Activated naive CD8-positive, alpha-beta T cell treated with anti-CD3 and anti-CD28 coated beads, Interleukin-2, amount 50 U/mL, for 24 hours (primary cell): ENCODE results near the gene PMEPA1.

Experiments used
- ATAC-seq: fragments of 150-1000 bp; cut with Tn5 transposase; one replicate; pipeline ENCODE4 v1.10.0; 2021
- DNase-seq: peaks from one replicate; pipeline ENCODE4 v3.0.0; 2021
- H3K27ac Mint-ChIP-seq: one replicate; pipeline ENCODE4 v1.8.0; 2021; ENCODE audit warnings: mild to moderate bottlenecking, mixed read lengths
- H3K27me3 Mint-ChIP-seq: one replicate; pipeline ENCODE4 v1.8.0; 2021; ENCODE audit warnings: mixed read lengths
- H3K36me3 Mint-ChIP-seq: one replicate; pipeline ENCODE4 v1.8.0; 2021; ENCODE audit warnings: low read depth, mixed read lengths
- H3K4me1 Mint-ChIP-seq: one replicate; pipeline ENCODE4 v1.8.0; 2021; ENCODE audit warnings: mixed read lengths
- H3K4me3 Mint-ChIP-seq: one replicate; pipeline ENCODE4 v1.8.0; 2021; ENCODE audit warnings: mild to moderate bottlenecking, moderate library complexity, mixed read lengths
- H3K9me3 Mint-ChIP-seq: one replicate; pipeline ENCODE4 v1.8.0; 2021; ENCODE audit warnings: mixed read lengths

The PMEPA1 gene

GRCh38 chr20:57656252-57656820 lies 53.5 kb downstream of the PMEPA1 start:
- Mint-ChIP-seq H3K27me3 (no peaks in the 10 kb centered on the region), H3K4me3 (no peak overlapping the region), H3K4me1 (peaks cover 24% of the 10 kb centered on the region), H3K9me3 (no peaks in the 10 kb centered on the region), H3K27ac (no peak overlapping the region), H3K36me3 (peaks cover 2% of the 10 kb centered on the region)
- no peak for DNase-seq
- ATAC-seq = no peak

DNA sequence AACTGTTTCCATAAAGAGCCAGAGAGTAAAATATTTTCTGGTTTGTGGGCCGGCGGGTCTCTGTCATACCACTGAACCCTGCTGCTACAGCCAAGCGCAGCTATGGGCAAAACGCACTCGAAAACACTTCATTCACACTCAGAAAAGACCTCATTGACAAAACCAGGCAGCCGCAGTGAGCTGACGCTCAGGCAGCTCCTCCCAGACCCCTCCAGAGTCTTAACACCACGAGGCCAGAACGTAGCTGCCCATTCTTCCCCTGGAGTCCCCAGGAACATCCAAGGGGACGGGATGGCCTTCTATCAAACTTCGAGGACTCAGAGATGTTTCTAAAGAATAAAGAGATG lies 54.0 kb downstream of the PMEPA1 start:
- no peaks in the 10 kb centered on the region for H3K9me3 Mint-ChIP-seq
- peaks cover 24% of the 10 kb centered on the region for H3K4me1 Mint-ChIP-seq
- H3K4me3 Mint-ChIP-seq = no peak overlapping the region
- no peak for DNase-seq
- H3K27ac Mint-ChIP-seq = no peak overlapping the region
- ATAC-seq = no peak
- H3K36me3 Mint-ChIP-seq = peaks cover 2% of the 10 kb centered on the region
- H3K27me3 Mint-ChIP-seq = no peaks in the 10 kb centered on the region

DNA sequence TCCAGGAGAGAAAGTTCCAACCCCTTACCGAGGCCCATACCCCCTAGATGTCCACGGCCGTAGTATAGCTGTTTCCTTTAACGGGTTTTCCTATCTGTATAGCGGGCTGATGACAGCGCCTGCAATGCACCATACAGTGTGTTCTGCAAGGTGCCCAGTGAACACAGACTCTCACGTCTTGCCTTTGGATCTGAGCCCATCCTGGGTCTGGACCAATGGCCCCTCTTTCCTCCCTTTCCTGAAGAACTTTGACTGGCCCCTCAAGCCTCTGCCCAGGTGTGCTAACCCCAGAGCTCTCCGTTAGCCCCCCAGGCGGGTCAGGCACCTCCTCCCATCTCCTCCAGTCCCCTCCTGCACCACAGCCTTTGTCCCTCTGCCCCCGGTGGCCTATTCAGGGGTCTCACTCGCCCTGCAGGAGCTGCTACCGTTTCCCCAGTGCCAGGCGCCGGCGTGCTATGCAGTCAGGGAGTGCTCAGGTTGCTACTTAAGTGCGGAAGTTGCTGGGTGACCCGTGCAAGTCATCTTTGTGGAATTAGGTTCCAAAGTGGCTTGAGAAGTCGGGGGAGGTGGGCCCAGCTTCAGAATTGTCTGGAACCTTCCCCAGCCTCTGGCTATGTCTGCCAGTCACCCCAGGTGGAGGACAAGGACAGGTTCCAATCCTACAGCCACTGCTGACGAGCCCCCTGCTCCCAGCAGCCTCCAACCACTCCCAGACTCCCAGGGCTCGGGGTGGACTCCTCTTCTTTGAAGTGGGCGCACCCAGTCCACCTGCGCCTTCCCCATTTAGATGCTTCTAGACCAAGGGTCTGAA lies 54.6 kb downstream of the PMEPA1 start:
- Mint-ChIP-seq H3K27me3 (no peaks in the 10 kb centered on the region), H3K4me3 (no peak overlapping the region), H3K9me3 (no peaks in the 10 kb centered on the region), H3K36me3 (peaks cover 2% of the 10 kb centered on the region), H3K27ac (no peak overlapping the region), H3K4me1 (peaks cover 24% of the 10 kb centered on the region)
- DNase-seq (no peak), ATAC-seq (no peak)

- H3K4me1 Mint-ChIP-seq = peaks cover 24% of the 10 kb centered on the region
- H3K4me3 Mint-ChIP-seq = no peak overlapping the region
- no peaks in the 10 kb centered on the region for H3K9me3 Mint-ChIP-seq
- no peaks in the 10 kb centered on the region for H3K27me3 Mint-ChIP-seq
- peaks cover 2% of the 10 kb centered on the region for H3K36me3 Mint-ChIP-seq
- peak; percentile 64 for DNase-seq
- no peak overlapping the region for H3K27ac Mint-ChIP-seq
- peak; percentile 66 for ATAC-seq
Measured at GRCh38 chr20:57654363-57654997, 55.3 kb downstream of the PMEPA1 start.

- ATAC-seq = no peak
- Mint-ChIP-seq H3K4me3 (no peak overlapping the region), H3K4me1 (peaks cover 21% of the 10 kb centered on the region), H3K9me3 (no peaks in the 10 kb centered on the region), H3K36me3 (peaks cover 2% of the 10 kb centered on the region), H3K27me3 (no peaks in the 10 kb centered on the region), H3K27ac (no peak overlapping the region)
- DNase-seq = no peak
Measured at GRCh38 chr20:57653910-57654309, 55.9 kb downstream of the PMEPA1 start.

- Mint-ChIP-seq H3K36me3 (peaks cover 2% of the 10 kb centered on the region), H3K9me3 (no peaks in the 10 kb centered on the region), H3K27me3 (no peaks in the 10 kb centered on the region), H3K27ac (no peak overlapping the region), H3K4me3 (no peak overlapping the region), H3K4me1 (peaks cover 19% of the 10 kb centered on the region)
- ATAC-seq (no peak), DNase-seq (no peak)
Measured at GRCh38 chr20:57653546-57653900, 56.3 kb downstream of the PMEPA1 start.

- H3K27me3 Mint-ChIP-seq = no peaks in the 10 kb centered on the region
- H3K4me3 Mint-ChIP-seq = no peak overlapping the region
- ATAC-seq (no peak), DNase-seq (no peak)
- peaks cover 13% of the 10 kb centered on the region for H3K4me1 Mint-ChIP-seq
- no peaks in the 10 kb centered on the region for H3K9me3 Mint-ChIP-seq
- H3K36me3 Mint-ChIP-seq = peaks cover 2% of the 10 kb centered on the region
- H3K27ac Mint-ChIP-seq = no peak overlapping the region
Measured at GRCh38 chr20:57652606-57653545, 56.9 kb downstream of the PMEPA1 start.

GRCh38 chr20:57651881-57652605 lies 57.8 kb downstream of the PMEPA1 start:
- no peak overlapping the region for H3K27ac Mint-ChIP-seq
- peaks cover 4% of the 10 kb centered on the region for H3K4me1 Mint-ChIP-seq
- H3K36me3 Mint-ChIP-seq = peaks cover 2% of the 10 kb centered on the region
- DNase-seq (no peak), ATAC-seq (no peak)
- H3K4me3 Mint-ChIP-seq = no peak overlapping the region
- H3K9me3 Mint-ChIP-seq = no peaks in the 10 kb centered on the region
- H3K27me3 Mint-ChIP-seq = no peaks in the 10 kb centered on the region

DNA sequence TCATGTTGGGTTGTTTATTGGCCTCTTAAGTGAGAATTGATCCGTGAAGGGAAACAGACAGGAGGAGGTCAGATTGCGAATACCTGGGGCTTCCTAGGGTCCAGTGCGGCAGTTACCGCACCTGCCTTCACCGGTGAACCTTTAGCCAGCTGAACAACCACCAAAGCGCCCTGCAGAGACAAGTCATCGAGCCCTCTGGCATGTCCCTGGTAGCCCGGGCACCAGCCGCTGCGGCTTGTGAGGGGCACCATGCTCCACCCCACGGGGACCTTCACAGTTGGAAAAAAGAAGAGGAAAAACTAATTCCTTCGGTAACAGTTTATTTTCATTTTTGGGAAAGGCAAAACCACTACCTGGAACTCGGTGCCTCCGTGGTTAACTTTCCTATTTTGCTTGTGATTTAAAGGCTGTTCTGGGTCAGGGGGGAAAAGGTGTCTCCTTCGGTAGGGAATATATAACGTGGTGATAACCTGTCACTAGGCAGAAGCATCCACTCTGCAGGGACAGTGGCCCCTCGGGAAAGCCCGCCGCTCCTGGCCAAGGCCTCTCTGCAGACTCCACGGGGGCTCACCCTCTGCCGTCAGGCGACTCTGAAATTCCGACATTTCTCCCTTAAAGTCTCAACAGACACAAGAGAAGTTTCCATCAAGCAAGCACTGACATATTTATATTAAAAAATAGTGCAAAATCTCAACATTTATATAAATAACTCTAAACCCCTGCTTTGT lies 58.9 kb downstream of the PMEPA1 start:
- Mint-ChIP-seq H3K36me3 (peaks cover 2% of the 10 kb centered on the region), H3K9me3 (no peaks in the 10 kb centered on the region), H3K27me3 (no peaks in the 10 kb centered on the region), H3K27ac (no peak overlapping the region), H3K4me1 (peaks cover 4% of the 10 kb centered on the region), H3K4me3 (no peak overlapping the region)
- DNase-seq = no peak
- ATAC-seq = no peak

GRCh38 chr20:57650266-57650665 lies 59.5 kb downstream of the PMEPA1 start:
- H3K27ac Mint-ChIP-seq = no peak overlapping the region
- H3K4me3 Mint-ChIP-seq = no peak overlapping the region
- peaks cover 4% of the 10 kb centered on the region for H3K4me1 Mint-ChIP-seq
- no peaks in the 10 kb centered on the region for H3K9me3 Mint-ChIP-seq
- ATAC-seq (no peak), DNase-seq (no peak)
- no peaks in the 10 kb centered on the region for H3K27me3 Mint-ChIP-seq
- peaks cover 2% of the 10 kb centered on the region for H3K36me3 Mint-ChIP-seq

- ATAC-seq = no peak
- Mint-ChIP-seq H3K9me3 (peaks cover 2% of the 10 kb centered on the region), H3K4me3 (no peak overlapping the region), H3K27me3 (no peaks in the 10 kb centered on the region), H3K4me1 (peaks cover 3% of the 10 kb centered on the region), H3K36me3 (peaks cover 4% of the 10 kb centered on the region), H3K27ac (no peak overlapping the region)
- no peak for DNase-seq
Measured at GRCh38 chr20:57649617-57650015, 60.2 kb downstream of the PMEPA1 start.

DNA sequence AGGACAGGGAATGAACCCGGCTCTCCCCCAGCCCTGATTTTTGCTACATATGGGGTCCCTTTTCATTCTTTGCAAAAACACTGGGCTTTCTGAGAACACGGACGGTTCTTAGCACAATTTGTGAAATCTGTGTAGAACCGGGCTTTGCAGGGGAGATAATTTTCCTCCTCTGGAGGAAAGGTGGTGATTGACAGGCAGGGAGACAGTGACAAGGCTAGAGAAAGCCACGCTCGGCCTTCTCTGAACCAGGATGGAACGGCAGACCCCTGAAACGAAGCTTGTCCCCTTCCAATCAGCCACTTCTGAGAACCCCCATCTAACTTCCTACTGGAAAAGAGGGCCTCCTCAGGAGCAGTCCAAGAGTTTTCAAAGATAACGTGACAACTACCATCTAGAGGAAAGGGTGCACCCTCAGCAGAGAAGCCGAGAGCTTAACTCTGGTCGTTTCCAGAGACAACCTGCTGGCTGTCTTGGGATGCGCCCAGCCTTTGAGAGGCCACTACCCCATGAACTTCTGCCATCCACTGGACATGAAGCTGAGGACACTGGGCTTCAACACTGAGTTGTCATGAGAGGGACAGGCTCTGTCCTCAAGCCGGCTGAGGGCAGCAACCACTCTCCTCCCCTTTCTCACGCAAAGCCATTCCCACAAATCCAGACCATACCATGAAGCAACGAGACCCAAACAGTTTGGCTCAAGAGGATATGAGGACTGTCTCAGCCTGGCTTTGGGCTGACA lies 60.8 kb downstream of the PMEPA1 start:
- Mint-ChIP-seq H3K4me1 (no peaks in the 10 kb centered on the region), H3K9me3 (peaks cover 7% of the 10 kb centered on the region), H3K4me3 (no peak overlapping the region), H3K27me3 (no peaks in the 10 kb centered on the region), H3K27ac (no peak overlapping the region), H3K36me3 (peaks cover 4% of the 10 kb centered on the region)
- ATAC-seq = no peak
- DNase-seq = no peak
